ENCODE measurements around the gene RAB11FIP4.

RAB11FIP4 gene

GRCh38 chr17:31411707-31412285 is 20.3 kb downstream of the RAB11FIP4 start:
- no peak for DNase-seq

DNA sequence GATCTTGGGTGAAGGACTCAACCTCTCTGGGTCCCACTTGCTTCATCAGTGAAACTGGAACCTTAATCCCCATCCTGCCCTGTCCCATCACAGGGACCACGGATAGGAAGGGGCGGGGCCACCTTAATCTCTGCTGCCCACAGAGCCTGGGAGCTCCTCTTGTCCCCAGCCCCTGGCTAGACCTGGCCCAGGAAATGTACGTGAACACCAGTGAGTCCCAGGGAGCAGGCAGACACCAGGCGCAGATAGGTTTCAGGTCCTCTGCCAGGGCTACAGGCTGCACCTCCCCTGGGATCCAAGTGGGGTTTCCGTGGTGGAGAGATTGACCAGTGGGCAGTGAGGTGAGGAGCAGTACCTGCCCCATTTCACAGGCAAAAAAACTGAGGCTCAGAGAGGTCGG is 21.0 kb downstream of the RAB11FIP4 start:
- no peak for DNase-seq

DNA sequence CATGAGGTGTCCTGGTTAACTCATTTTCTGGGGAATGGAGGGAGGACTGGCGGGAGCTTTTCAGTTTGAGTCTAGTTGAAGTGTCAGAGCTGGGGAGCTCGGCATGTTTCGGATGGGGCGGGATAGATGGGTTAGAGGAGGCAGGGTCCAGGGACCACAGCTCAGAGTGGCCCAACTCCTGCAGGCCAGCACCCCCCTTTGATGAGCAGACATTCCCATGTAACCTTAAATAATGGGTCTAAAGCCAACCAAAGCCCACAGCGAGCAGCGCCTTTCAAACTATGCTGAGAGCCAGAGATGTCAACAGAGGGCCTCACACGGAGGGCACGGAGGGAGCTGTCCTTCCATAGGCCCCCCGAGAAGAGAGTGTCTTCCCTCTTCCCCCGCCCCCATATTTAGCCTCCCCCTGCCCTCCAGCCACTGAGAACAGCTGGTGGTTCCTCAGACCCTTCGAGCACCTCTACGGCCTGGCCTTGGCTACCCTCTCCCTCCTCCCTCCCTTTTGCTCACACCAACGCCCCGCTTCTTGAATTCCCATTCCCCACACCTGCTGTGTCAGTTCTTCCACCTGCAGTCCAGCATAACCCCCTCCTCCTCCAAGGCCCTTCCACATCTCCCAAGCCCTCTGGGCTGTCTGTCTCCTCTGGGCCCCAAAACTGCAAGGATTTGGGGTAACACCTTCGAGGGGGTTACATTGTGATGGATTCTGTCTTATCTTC is 21.8 kb downstream of the RAB11FIP4 start:
- no peak for DNase-seq

DNA sequence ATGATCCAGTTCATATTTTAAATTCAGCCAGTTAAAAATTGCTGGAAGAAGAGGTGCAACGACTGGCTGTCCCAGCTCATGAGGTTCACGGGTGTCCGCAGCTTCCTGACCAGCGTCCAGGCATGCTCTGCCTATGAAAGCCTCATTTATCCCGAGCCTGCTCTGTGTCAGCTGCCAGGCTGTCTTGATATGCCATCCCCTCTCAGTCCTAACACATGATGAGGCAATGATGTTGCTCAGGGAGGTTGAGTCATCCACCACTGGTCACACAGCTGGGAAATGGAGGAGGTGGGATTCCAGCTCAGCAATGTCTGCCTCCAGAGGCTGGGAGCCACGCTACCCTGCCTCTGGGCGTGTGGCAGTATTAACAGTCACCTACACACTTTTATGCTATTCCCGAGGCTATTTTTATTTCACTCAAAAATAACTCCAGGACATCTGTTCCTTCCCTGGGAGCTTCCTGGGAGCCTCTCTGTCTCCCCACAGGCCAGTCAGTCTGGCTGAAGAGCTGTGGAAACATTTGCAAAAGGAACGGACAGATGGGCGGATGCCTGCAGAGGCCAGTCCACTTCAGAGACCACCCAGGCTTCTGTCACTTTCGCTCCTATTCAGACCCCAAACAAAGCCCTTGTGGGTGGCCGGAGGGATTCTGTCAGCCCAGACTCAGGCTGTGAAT is 22.5 kb downstream of the RAB11FIP4 start:
- DNase-seq: no peak

- no peak for DNase-seq
Measured at GRCh38 chr17:31414550-31414918, 23.1 kb downstream of the RAB11FIP4 start.

GRCh38 chr17:31415004-31415454 is 23.6 kb downstream of the RAB11FIP4 start:
- no peak for DNase-seq

DNA sequence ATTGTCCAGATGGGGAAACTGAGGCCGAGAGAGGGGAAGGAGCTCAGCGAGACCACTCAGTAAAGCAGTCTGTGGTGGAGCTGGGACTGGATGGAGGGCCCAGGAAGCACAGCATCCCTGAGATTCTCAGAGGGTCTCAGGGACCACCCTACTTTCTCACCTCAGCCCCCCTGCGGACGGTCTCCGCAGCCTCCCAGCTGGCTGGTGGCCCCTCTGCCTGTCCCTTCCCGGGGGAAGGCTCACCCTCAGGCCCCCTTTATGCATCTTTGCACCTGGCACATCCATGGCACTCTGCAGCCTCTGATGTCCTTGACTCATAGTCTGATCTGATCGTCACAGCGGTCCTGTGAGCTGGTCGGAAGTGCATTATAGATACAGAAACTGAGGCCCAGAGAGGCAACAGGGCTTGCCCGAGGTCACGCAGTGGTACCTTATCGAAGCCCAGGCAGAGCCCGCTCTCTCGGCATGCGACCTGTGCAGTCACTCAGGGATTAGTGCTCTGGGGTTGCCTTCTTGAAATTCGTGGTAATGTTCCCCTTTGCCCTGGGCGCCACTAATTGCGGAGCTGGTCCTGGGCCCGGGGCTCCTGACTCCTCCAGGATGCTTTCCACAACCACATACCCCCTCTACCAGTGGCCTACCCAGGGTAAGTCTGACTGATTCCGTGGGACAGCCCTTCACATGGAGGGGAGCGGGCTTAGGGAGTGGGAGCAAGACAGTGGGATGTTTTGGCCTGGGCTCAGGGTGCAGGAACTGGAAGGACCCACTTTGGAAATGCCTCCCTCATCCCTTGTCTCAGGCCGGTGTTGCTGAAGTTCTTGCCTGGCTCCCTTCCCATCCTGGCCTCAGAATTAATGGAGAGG is 24.4 kb downstream of the RAB11FIP4 start:
- DNase-seq: no peak

DNA sequence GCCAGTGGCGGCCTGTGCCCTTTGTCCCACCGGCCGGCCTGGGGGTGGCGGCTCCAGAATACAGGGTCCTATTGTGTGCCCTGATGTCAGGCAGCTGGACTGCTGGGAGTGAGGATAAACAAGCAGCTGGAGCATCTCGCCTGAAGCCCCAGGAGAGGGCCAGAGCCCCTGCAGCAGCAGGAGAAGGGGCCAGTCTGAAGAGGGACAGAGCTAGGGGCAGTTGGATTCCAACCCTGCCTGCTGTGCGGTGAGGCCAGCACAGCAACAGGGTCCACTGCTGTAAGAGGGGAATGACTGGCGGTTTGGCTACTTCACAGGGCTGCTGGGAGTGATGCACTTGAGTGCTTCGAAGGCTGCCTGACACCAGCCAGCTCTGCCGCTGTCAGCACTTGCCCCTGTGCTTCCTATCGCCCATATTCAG is 25.0 kb downstream of the RAB11FIP4 start:
- no peak for DNase-seq

GRCh38 chr17:31417051-31417792 is 25.7 kb downstream of the RAB11FIP4 start:
- DNase-seq: no peak

GRCh38 chr17:31418773-31419350 is 27.4 kb downstream of the RAB11FIP4 start:
- no peak for DNase-seq

DNA sequence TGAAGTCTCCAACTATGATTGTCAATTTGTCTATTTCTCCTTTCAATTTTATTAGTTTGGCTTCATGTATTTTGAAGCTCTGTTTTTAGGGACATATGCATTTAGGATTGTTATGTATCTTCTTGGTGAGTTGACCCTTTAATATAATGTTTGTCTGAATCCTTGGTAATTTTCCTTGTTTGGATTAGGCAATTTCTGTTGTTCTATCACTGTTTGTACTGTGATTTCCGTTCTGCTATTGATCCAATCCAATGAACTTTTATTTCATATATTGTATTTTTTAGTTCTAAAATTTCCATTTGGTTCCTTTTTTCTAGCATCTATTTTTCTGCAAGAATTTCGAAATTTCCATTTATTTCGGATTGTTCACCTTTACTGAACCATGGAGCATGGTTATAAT is 31.0 kb downstream of the RAB11FIP4 start:
- no peak for DNase-seq

GRCh38 chr17:31424944-31425281 is 33.4 kb downstream of the RAB11FIP4 start:
- DNase-seq: no peak

DNA sequence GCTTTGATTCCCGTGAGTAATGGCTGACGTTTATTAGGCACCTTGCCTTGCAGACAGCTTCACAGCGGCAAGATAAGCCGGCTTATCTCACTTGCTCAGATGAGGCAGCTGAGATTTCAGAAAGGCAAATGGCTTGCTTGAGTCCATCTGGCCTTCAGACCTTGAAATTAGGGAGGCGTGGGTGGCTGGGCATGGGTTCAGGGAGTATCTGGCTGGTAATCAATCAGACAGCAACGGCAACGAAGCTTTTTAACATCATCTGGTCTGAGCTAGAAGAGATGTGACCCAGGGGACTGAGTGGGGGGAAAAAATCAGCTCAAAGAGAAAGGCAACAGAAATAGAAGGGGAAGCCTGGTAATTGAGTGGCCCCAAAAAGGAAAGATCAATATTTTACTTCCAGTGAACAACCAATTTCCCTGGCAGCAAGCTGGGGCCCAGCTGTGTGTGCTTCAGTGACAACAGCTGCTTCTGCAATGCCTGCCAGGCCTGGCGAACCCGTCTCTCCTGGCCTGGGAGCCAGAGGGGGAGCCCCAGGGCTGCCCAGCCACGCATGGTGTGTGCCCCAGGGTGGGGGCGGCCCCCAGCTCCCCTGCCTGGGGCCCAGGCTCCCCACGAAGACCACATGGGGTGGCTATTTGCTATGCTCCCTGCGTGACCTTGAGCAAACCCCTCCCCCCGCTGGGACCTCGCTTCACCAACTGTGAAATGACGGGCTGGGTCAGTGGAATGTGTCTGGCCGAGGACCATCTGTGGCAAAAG is 34.0 kb downstream of the RAB11FIP4 start:
- no peak for DNase-seq

DNA sequence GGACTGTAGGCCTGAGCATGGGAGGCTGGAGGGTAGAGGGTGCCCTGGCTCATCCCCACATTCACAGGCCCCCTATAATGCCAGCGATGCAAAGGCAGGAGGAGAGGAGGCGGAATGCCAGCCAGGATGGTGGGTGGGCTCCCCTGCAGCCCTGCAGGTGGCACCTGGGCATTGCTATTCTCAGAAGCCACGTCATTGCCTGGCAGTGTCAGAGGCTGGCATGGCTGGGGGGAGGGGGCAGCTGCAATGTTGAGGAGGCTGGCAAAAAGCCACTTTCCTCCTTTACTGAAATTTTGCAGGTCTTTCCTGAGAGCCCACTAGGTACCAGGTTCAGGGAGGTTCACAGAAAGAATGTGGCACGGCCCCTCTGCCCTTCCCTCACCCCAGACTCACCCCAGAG is 36.2 kb downstream of the RAB11FIP4 start:
- DNase-seq: no peak

DNA sequence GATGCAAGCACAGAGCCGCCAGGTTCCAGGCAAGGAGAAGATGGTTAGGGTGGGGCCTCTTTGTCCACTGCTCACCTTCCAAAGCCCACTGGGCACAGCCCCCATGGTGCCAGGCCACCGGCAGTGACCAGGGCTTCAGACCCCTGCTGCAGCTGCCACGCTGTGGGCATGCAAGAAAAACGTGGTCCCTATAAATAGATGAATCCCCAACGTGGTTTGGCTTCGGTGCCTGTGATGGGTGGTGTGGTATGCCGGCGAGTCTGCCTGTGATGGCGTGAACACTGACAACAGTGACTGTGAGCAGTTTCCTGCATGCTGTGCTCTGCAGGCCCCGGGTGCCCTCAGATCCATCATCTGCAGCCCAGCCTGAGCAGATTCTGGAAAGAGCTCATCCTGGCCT is 36.6 kb downstream of the RAB11FIP4 start:
- no peak for DNase-seq

GRCh38 chr17:31428512-31428911 is 37.0 kb downstream of the RAB11FIP4 start:
- DNase-seq: no peak

GRCh38 chr17:31431098-31431851 is 39.8 kb downstream of the RAB11FIP4 start:
- DNase-seq: no peak

DNA sequence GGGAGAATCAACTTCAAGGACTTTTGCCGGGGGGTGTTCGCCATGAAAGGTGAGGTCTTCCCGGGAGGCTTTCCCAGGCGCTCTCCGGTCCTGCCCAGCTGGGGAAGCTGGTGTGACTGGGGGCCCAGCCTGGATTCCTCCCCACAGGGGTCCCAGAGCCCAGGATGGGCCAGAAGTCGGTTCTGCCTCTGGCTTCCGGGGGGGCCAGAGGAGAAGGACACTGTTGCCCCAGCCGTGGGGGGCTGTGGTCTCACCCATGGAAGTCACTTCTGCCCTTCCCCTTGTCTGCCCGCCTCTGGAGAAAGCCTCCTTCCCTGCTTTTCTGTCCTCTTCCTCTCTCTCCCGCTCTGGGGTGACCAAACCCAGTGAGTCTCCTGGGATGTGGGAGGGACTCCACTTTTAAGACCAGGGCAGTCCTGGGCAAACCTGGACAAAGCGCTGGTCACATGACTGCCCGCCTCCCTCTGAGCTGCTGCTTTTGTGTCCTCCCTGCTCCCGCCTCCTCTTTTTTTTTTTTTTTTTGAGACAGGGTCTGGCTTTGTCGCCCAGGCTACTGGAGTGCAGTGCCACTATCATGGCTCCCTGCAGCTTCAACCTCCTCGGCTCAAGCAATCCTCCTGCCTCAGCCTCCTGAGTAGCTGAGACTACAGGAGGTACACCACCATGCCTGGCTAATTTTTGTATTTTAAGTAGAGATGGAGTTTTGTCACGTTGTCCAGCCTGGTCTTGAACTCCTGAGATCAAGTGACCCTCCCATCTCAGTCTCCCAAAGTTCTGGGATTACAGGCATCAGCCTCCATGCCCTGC is 40.6 kb downstream of the RAB11FIP4 start:
- DNase-seq: no peak

DNA sequence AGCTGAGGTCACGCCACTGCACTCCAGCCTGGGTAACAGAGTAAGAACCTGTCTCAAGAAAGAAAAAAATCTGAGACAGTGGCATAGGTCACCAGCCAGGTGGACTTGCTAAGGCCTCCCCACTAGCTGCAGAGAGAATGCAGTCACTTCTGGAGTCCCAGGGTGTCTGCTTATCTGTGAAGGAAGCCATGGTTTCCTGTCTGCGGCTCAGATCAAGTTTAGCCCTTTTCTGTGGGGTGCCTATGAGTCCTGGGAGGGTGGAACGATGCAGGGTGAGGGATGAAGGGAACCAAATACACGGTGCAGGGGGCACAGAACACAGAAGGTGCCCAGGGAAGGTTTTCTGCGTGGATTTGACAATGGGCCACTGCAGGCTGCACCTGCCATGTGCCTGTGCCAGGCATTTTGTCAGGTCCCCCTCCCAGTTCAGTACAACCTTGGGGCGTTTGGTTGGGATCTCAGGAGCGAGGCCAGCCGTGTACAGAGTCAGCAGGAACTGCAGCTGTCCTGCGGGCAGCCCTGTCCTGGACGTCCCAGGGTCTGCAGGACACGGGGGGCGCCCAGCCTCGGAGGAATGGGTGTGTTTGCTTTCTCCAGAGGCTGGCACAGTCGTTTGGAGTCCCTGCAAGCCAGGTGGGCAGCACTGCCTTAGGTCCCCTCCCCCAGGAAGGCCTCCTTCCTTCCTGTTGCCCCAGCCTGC is 41.8 kb downstream of the RAB11FIP4 start:
- DNase-seq: peak; percentile 86

Measured in GDM1 (cell line).